Astrocyte (in vitro differentiated cells and primary cell): ENCODE data around the gene TUT1. TPM values are rescaled to one million over a fixed set of nuclear protein-coding genes. Genes with fewer than 3 reads are reported as not detected.
"Not testable (repeated sequence)": the region's sequence is repeated elsewhere in the genome, so short reads cannot be mapped to it uniquely, and the experiment has no call there.

Experiments
- DNase-seq: peaks from one replicate; pipeline ENCODE4 v3.0.0-alpha.2; 2010; ENCODE audit warnings: low read depth
- FAIRE-seq: peaks from 2 replicates; lab custom pipeline; 2011; peaks lifted over from hg19 to GRCh38; lab: Jason Lieb, UNC
- H2AFZ ChIP-seq: 2 replicates; pipeline ENCODE4 v1.6.0; 2012; ENCODE audit warnings: low read depth, low read length, inconsistent platforms
- H3K27ac ChIP-seq: 2 replicates; pipeline ENCODE4 v1.5.1; 2011; ENCODE audit warnings: low read depth, low read length, inconsistent platforms
- H3K27me3 ChIP-seq: 2 replicates; pipeline ENCODE4 v1.6.0; 2011; ENCODE audit warnings: low read length, inconsistent platforms; ENCODE audit not compliant: insufficient read depth
- H3K36me3 ChIP-seq: 2 replicates; pipeline ENCODE4 v1.5.1; 2011; ENCODE audit warnings: low read length, inconsistent platforms; ENCODE audit not compliant: insufficient read depth
- H3K4me1 ChIP-seq: 2 replicates; pipeline ENCODE4 v1.5.1; 2011; ENCODE audit warnings: low read length, inconsistent platforms; ENCODE audit not compliant: insufficient read depth
- H3K4me2 ChIP-seq: 2 replicates; pipeline ENCODE4 v1.6.0; 2012; ENCODE audit warnings: low read length, inconsistent platforms
- H3K4me3 ChIP-seq: 2 replicates; pipeline ENCODE4 v1.5.1; 2011; ENCODE audit warnings: low read depth, mild to moderate bottlenecking, low read length, inconsistent platforms; ENCODE audit not compliant: insufficient read depth
- H3K79me2 ChIP-seq: 2 replicates; pipeline ENCODE4 v1.6.0; 2012; ENCODE audit warnings: mild to moderate bottlenecking, low read length, inconsistent platforms; ENCODE audit not compliant: insufficient read depth
- H3K9ac ChIP-seq: 2 replicates; pipeline ENCODE4 v1.6.0; 2012; ENCODE audit warnings: mild to moderate bottlenecking, low read length, inconsistent platforms
- H3K9me3 ChIP-seq: 2 replicates; pipeline ENCODE4 v1.5.1; 2012; ENCODE audit warnings: low read depth, mild to moderate bottlenecking, low read length, inconsistent platforms; ENCODE audit not compliant: insufficient read depth
- H4K20me1 ChIP-seq: 2 replicates; pipeline ENCODE4 v1.6.0; 2012; ENCODE audit warnings: low read length, inconsistent platforms; ENCODE audit not compliant: insufficient read depth
- H3K27ac Mint-ChIP-seq: one replicate; pipeline ENCODE4 v1.8.0; 2021; ENCODE audit warnings: mild to moderate bottlenecking, mixed read lengths; ENCODE audit not compliant: unreplicated experiment
- H3K27me3 Mint-ChIP-seq: one replicate; pipeline ENCODE4 v1.8.0; 2021; ENCODE audit warnings: low read depth, mixed read lengths; ENCODE audit not compliant: unreplicated experiment
- H3K36me3 Mint-ChIP-seq: one replicate; pipeline ENCODE4 v1.8.0; 2021; ENCODE audit warnings: low read depth, mixed read lengths; ENCODE audit not compliant: unreplicated experiment
- H3K4me1 Mint-ChIP-seq: one replicate; pipeline ENCODE4 v1.8.0; 2021; ENCODE audit warnings: low read depth, mixed read lengths; ENCODE audit not compliant: unreplicated experiment
- H3K4me3 Mint-ChIP-seq: one replicate; pipeline ENCODE4 v1.8.0; 2021; ENCODE audit warnings: mild to moderate bottlenecking, moderate library complexity, mixed read lengths; ENCODE audit not compliant: unreplicated experiment
- H3K9me3 Mint-ChIP-seq: one replicate; pipeline ENCODE4 v1.8.0; 2021; ENCODE audit warnings: mild to moderate bottlenecking, mixed read lengths; ENCODE audit not compliant: unreplicated experiment
- CTCF ChIP-seq: IDR thresholded peaks from 2 replicates; pipeline ENCODE4 v1.5.1; 2011; ENCODE audit warnings: low read depth, mild to moderate bottlenecking, inconsistent platforms, low read length, moderate library complexity; ENCODE audit not compliant: insufficient read depth
- EZH2 ChIP-seq: IDR thresholded peaks from 2 replicates; pipeline ENCODE4 v1.6.1; 2012; ENCODE audit warnings: mild to moderate bottlenecking, low read length, inconsistent platforms; ENCODE audit not compliant: insufficient read depth
- total RNA-seq: library from RNA; stranded (reverse); gene quantifications from 2 replicates; pipeline ENCODE4 v1.2.1, GENCODE V29; 2021

TUT1 gene
- total RNA-seq, 1 donor from 2014 or later, result 18.3 TPM

- peak overlapping the region; percentile 58 for H3K27ac Mint-ChIP-seq
- DNase-seq (no peak), FAIRE-seq (no peak)
- Histone ChIP-seq H4K20me1 (peaks cover 87% of the 10 kb centered on the region), H3K27me3 (no peaks in the 10 kb centered on the region), H3K36me3 (peaks cover 56% of the 10 kb centered on the region), H3K9me3 (no peaks in the 10 kb centered on the region), H3K4me1 (peaks cover 17% of the 10 kb centered on the region), H3K79me2 (peaks cover 67% of the 10 kb centered on the region), H3K4me3 (no peak overlapping the region), H2AFZ (no peak overlapping the region), H3K27ac (no peak overlapping the region), H3K4me2 (no peak overlapping the region), H3K9ac (no peak overlapping the region)
- no peak for TF ChIP-seq CTCF
- no peak for TF ChIP-seq EZH2
- H3K4me1 Mint-ChIP-seq, result peaks cover 40% of the 10 kb centered on the region
- H3K36me3 Mint-ChIP-seq, result peaks cover 33% of the 10 kb centered on the region
- H3K9me3 Mint-ChIP-seq, result no peaks in the 10 kb centered on the region
- no peak overlapping the region for H3K4me3 Mint-ChIP-seq
- no peaks in the 10 kb centered on the region for H3K27me3 Mint-ChIP-seq
These were observed 26.1 kb downstream of the TUT1 start for GRCh38 chr11:62565100-62565802.

- H3K27ac ChIP-seq, FAIRE-seq, H3K9me3 Mint-ChIP-seq, H3K27me3 ChIP-seq, H3K9ac ChIP-seq, H2AFZ ChIP-seq, H3K27me3 Mint-ChIP-seq, H3K9me3 ChIP-seq, DNase-seq, H3K4me2 ChIP-seq, H3K4me3 ChIP-seq: not testable (repeated sequence)
- Mint-ChIP-seq H3K4me3 (peak overlapping the region; percentile 8), H3K27ac (peak overlapping the region; percentile 14), H3K4me1 (peaks cover 51% of the 10 kb centered on the region), H3K36me3 (peaks cover 33% of the 10 kb centered on the region)
- peaks cover 49% of the 10 kb centered on the region for H3K79me2 ChIP-seq
- peaks cover 78% of the 10 kb centered on the region for H4K20me1 ChIP-seq
- H3K4me1 ChIP-seq, result peaks cover 35% of the 10 kb centered on the region
- H3K36me3 ChIP-seq, result peaks cover 53% of the 10 kb centered on the region
These were observed 29.6 kb downstream of the TUT1 start for GRCh38 chr11:62561677-62562230.

- H3K9me3 Mint-ChIP-seq, result no peaks in the 10 kb centered on the region
- H4K20me1 ChIP-seq, result peaks cover 72% of the 10 kb centered on the region
- no peaks in the 10 kb centered on the region for H3K27me3 Mint-ChIP-seq
These were observed 30.7 kb downstream of the TUT1 start for GRCh38 chr11:62560566-62561103.

GRCh38 chr11:62559626-62560025 is 31.7 kb downstream of the TUT1 start:
- peak overlapping the region; percentile 52 for H3K9ac ChIP-seq
- peaks cover 57% of the 10 kb centered on the region for H3K4me1 ChIP-seq
- DNase-seq, FAIRE-seq, H2AFZ ChIP-seq, H3K4me3 ChIP-seq, H3K27me3 Mint-ChIP-seq, H3K27me3 ChIP-seq, H3K9me3 ChIP-seq, H3K9me3 Mint-ChIP-seq: not testable (repeated sequence)
- Mint-ChIP-seq H3K4me1 (peaks cover 59% of the 10 kb centered on the region), H3K36me3 (peaks cover 28% of the 10 kb centered on the region), H3K27ac (peak overlapping the region; percentile 77), H3K4me3 (peak overlapping the region; percentile 45)
- peak overlapping the region; percentile 51 for H3K27ac ChIP-seq
- peak overlapping the region; percentile 53 for H3K4me2 ChIP-seq
- peaks cover 34% of the 10 kb centered on the region for H3K79me2 ChIP-seq
- peaks cover 64% of the 10 kb centered on the region for H4K20me1 ChIP-seq
- peaks cover 35% of the 10 kb centered on the region for H3K36me3 ChIP-seq

More at GRCh38 chr11:62560566-62561103, 30.7 kb downstream of the TUT1 start:
- H3K9me3 ChIP-seq, result no peaks in the 10 kb centered on the region
- peak; percentile 39 for FAIRE-seq
- H3K27ac Mint-ChIP-seq, result peak overlapping the region; percentile 77
- no peak overlapping the region for H2AFZ ChIP-seq
- peaks cover 31% of the 10 kb centered on the region for H3K36me3 Mint-ChIP-seq
- peaks cover 38% of the 10 kb centered on the region for H3K79me2 ChIP-seq
- no peak for TF ChIP-seq EZH2
- peak; percentile 89 for TF ChIP-seq CTCF
- peak overlapping the region; percentile 51 for H3K27ac ChIP-seq
- H3K4me2 ChIP-seq, result peak overlapping the region; percentile 53
- DNase-seq, result peak; percentile 96
- H3K4me3 ChIP-seq, result no peak overlapping the region
- H3K27me3 ChIP-seq, result no peaks in the 10 kb centered on the region
- H3K4me1 ChIP-seq, result peaks cover 47% of the 10 kb centered on the region
- peak overlapping the region; percentile 52 for H3K9ac ChIP-seq
- peaks cover 53% of the 10 kb centered on the region for H3K4me1 Mint-ChIP-seq
- H3K36me3 ChIP-seq, result peaks cover 42% of the 10 kb centered on the region
- H3K4me3 Mint-ChIP-seq, result peak overlapping the region; percentile 50
